HL-60 (cell line): ENCODE results near the gene LAMC3.

Source experiments
- POLR2AphosphoS5 ChIP-seq: IDR thresholded peaks from 2 replicates; pipeline ENCODE4 v1.6.1; 2012; ENCODE audit warnings: low read depth
- REST ChIP-seq: IDR thresholded peaks from 2 replicates; pipeline ENCODE4 v1.6.1; 2012; ENCODE audit warnings: low read depth; ENCODE audit not compliant: insufficient replicate concordance
- SPI1 ChIP-seq: IDR thresholded peaks from 2 replicates; pipeline ENCODE4 v1.6.1; 2012; ENCODE audit warnings: low read depth, mild to moderate bottlenecking, borderline replicate concordance
- TF ChIP-seq, protein P1 (sequence below): IDR thresholded peaks from one replicate; pipeline ENCODE4 v1.5.1; 2011; ENCODE audit warnings: low read length, control low read depth, inconsistent platforms; ENCODE audit not compliant: insufficient read depth

DNA sequence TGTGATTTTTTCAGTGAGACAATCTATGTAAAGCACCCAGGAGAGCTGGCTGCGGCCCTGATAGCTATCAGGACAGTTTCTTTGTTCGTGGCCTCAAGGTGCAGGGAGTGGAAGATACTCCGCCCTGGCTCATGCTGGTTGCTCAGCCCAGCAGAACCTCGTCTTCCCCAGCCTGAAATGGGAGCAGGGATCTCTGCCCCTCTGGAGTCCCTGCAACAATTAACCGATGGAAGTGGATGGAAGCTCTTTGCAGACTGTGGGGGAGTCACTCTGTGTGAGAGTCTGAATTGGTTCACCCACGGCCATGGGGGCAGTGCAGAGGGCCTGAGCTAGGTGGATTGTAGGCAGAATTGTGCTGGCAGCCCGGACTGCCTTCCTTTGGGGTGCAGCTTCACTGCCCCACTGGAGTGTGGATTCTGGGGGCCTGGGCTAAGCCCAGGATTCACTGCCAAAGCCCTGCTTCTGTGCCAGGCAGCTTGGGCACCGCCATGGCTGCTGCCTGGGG, 90.2 kb downstream of the LAMC3 start:
- TF ChIP-seq SPI1 (no peak), REST (no peak), POLR2AphosphoS5 (no peak)
- TF ChIP-seq, protein P1, sequence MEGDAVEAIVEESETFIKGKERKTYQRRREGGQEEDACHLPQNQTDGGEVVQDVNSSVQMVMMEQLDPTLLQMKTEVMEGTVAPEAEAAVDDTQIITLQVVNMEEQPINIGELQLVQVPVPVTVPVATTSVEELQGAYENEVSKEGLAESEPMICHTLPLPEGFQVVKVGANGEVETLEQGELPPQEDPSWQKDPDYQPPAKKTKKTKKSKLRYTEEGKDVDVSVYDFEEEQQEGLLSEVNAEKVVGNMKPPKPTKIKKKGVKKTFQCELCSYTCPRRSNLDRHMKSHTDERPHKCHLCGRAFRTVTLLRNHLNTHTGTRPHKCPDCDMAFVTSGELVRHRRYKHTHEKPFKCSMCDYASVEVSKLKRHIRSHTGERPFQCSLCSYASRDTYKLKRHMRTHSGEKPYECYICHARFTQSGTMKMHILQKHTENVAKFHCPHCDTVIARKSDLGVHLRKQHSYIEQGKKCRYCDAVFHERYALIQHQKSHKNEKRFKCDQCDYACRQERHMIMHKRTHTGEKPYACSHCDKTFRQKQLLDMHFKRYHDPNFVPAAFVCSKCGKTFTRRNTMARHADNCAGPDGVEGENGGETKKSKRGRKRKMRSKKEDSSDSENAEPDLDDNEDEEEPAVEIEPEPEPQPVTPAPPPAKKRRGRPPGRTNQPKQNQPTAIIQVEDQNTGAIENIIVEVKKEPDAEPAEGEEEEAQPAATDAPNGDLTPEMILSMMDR, result no peak
